ENCODE results near the gene BFSP1.

- TF ChIP-seq CTCF (IDR thresholded peaks at IDR 0.05 in 4 of 5, conservative IDR thresholded peaks at IDR 0.05 in 1 of 5) (peak in 1 of 5 experiments; percentile 10), POLR2A (IDR thresholded peaks at IDR 0.05) (peak; percentile 97 to 98)
These were observed 38.6 kb upstream of the BFSP1 start, which contains the start of gene DSTN for GRCh38 chr20:17569616-17570346.
